NCI-H226 (cell line): Measurements from ENCODE around the gene TOB2.
A peak's percentile ranks its signal among the peaks of the same experiment; 100 is the strongest.
"Not testable (repeated sequence)": the region's sequence is repeated elsewhere in the genome, so short reads cannot be mapped to it uniquely, and the experiment has no call there.

Source experiments
- DNase-seq: peaks from one replicate; pipeline ENCODE4 v3.0.0-alpha.2; 2015

The TOB2 gene

GRCh38 chr22:41425660-41426365 lies 20.8 kb downstream of the TOB2 start:
- no peak for DNase-seq

DNA sequence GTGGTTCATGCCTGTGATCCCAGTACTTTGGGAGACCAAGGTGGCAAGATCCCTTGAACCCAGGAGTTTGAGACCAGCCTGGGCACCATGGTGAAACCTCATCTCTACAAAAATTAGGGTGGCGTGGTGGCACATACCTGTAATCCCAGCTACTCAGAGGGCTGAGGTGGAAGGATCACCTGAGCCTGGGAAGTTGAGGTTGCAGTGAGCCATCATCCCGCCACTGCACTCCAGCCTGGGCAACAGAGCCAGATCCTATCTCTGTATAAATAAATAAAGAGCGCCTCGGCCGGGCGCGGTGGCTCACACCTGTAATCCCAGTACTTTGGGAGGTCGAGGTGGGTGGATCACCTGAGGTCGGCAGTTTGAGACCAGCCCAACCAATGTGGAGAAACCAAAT lies 27.9 kb downstream of the TOB2 start:
- no peak for DNase-seq

- DNase-seq = no peak
Observed at GRCh38 chr22:41417622-41418390, 28.8 kb downstream of the TOB2 start.

- no peak for DNase-seq
Observed at GRCh38 chr22:41415554-41415953, 31.0 kb downstream of the TOB2 start.

GRCh38 chr22:41411021-41411851 lies 35.4 kb downstream of the TOB2 start:
- no peak for DNase-seq

GRCh38 chr22:41410311-41410751 lies 36.3 kb downstream of the TOB2 start:
- no peak for DNase-seq

GRCh38 chr22:41408665-41409064 lies 37.9 kb downstream of the TOB2 start:
- DNase-seq = no peak

DNA sequence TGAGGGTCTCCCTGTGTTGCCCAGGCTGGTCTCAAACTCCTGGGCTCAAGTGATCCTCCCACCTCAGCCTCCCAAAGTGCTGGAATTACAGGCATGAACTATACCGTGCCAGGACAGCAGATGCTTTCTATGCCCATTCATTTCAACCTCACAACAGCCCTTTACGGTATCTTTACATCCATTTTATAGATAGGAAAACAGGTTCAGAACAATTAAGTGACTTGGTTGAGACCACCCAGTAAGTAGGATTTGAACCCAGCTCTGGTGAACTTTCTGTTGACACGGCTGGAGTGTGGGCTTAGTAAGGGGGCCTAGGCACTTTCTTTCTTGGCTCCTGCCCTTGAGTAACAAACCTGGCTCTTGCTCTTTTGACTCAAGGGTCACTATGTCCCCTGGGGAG lies 39.2 kb downstream of the TOB2 start:
- no peak for DNase-seq

- DNase-seq = no peak
Observed at GRCh38 chr22:41406410-41406809, 40.2 kb downstream of the TOB2 start.

- DNase-seq = no peak
Observed at GRCh38 chr22:41405588-41405987, 41.0 kb downstream of the TOB2 start.

DNA sequence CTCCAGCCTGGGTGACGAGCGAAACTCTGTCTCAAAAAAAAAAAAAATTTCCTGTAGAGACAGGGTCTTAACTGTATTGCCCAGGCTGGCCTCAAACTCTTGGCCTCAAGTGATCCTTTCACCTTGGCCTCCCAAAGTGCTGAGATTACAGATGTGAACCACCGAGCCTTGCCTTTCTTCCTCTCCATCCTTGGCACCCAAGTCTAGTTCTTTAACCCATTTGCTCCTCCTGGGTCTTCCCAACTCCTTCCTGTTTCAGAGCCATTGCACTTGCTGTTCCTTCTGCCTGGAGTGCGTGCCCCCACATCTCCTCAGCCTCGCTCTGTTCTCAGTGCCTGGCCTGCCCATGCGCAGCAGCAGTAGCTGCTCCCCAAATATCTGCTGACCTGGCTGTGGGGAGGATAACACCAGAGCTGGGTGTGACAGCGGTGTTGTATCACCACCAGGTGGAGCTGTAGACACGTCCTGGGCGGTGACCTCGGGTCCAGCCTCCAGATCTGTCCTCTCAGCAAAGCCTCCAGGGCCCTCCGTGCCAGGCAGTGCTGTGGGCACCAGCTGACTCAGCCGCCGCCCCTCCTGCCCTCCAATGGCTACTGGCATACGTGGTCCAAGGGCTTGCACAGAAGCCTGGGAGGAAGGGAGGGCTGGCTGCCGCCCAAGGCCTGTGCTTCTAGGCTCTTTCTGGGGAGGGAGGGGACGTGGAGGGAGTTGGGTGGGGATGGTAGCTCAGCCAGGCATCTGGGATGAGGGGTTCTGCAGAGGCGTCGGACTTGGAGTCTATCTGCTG lies 42.9 kb downstream of the TOB2 start:
- DNase-seq = peak; percentile 92

GRCh38 chr22:41402851-41403250 lies 43.8 kb downstream of the TOB2 start:
- DNase-seq = not testable (repeated sequence)

DNA sequence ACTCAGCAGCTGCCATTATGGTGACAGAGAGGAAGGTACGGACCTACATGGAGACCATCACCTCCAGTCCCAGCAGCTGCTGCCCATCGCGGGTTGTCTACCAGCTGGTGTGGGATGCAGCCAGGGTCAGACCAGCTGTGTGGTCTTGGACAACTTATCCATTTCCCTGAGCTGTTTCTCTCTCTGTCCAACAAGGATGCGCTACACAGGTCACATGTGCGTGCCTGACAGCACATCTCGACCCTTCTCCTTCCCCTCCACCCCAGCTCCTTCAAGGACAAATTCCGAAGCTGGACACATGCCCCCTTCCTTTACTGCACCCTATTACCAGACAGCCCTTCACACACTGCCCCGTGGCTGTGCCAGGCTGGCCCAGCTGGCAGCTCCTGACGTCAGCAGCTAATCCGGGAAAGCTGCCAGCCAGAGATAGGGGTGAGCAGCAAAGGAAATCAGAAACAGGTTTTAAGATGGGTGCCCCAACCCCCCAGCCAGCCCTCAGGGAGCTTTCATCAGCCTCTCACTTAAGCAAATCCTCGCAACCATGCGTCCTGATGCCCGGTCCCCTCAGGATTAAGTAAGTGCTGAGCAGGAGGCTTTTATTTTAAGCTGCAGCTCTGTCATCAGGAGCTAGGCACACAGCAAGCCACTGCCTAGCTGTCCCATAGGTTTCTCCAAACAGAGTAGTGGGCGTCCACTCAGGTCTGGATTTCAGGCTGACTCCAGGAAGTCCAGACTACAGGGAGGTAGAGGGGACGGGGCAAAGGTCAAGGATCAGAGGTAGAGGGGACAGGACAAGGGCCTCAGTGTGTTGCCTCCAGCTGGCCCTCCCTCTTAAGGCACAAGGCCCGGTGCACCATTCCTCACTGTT lies 44.6 kb downstream of the TOB2 start:
- DNase-seq = peak; percentile 70

GRCh38 chr22:41398921-41399320 lies 47.7 kb downstream of the TOB2 start:
- DNase-seq = no peak

- no peak for DNase-seq
Observed at GRCh38 chr22:41397143-41397811, 49.3 kb downstream of the TOB2 start.

DNA sequence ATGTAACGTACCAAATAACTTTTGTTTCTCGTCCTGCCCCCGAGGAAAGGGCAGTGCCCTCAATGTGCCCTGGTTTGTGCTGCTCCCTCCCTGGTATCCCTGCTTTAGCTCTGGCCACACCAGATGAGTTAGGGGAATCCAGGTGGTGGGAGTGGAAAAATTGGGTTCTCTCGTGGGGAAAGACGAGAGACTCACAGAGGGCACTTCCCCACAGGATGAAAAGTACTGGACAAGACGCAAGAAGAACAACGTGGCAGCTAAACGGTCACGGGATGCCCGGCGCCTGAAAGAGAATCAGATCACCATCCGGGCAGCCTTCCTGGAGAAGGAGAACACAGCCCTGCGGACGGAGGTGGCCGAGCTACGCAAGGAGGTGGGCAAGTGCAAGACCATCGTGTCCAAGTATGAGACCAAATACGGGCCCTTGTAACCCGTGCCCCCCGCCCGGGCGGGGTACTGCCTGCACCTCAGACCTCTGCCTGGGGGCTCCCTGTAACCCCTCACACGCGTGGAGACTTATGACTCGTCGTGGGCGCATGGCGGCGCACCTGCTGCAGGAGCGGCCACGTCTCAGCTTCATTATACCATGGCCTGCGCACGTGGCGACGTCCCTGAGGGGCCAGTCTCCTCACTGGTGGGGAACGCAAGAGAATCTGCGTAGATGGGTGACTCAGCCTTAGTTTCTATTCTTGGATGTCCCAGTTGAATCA lies 50.9 kb downstream of the TOB2 start:
- DNase-seq = no peak

DNA sequence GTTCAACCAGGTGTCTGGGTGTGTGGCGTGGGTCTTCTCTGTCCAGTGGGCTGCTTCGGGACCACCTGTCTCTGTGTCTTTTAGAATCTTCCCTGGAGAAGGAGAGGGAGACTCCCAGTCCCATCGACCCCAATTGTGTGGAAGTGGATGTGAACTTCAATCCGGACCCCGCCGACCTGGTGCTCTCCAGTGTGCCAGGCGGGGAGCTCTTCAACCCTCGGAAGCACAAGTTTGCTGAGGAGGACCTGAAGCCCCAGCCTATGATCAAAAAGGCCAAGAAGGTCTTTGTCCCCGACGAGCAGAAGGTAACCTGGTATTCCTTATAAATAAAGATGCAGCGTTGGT lies 52.6 kb downstream of the TOB2 start:
- no peak for DNase-seq

DNA sequence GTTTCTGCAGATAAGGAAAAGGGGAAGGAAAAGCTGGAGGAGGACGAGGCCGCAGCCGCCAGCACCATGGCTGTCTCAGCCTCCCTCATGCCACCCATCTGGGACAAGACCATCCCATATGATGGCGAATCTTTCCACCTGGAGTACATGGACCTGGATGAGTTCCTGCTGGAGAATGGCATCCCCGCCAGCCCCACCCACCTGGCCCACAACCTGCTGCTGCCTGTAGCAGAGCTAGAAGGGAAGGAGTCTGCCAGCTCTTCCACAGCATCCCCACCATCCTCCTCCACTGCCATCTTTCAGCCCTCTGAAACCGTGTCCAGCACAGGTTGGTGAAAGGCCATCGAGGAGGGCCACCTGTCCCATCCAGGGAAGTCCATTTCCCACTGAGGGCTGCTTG lies 59.3 kb downstream of the TOB2 start:
- DNase-seq = no peak

DNA sequence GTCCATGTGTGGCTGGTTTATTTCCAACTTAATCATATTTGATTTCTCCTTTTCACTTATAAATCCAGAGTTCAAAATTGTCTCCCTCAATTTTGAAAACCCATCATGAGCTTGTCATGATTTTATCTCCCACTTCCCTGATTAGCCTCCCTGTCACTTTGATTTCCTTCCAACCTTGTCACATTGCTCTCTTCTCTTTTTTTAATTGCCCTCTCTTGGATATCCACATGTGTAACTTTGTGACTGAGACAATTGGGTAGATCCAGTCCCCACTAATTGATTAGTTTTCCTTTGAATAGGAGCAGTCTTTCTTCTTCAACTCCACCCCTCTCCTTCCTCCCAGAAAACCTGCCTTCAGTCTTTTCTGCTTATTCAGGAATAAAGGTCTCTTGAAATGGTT lies 62.5 kb downstream of the TOB2 start:
- no peak for DNase-seq
